ENCODE results near the gene LIFR.
"Not testable (repeated sequence)": the region's sequence is repeated elsewhere in the genome, so short reads cannot be mapped to it uniquely, and the experiment has no call there.

The LIFR gene

DNA sequence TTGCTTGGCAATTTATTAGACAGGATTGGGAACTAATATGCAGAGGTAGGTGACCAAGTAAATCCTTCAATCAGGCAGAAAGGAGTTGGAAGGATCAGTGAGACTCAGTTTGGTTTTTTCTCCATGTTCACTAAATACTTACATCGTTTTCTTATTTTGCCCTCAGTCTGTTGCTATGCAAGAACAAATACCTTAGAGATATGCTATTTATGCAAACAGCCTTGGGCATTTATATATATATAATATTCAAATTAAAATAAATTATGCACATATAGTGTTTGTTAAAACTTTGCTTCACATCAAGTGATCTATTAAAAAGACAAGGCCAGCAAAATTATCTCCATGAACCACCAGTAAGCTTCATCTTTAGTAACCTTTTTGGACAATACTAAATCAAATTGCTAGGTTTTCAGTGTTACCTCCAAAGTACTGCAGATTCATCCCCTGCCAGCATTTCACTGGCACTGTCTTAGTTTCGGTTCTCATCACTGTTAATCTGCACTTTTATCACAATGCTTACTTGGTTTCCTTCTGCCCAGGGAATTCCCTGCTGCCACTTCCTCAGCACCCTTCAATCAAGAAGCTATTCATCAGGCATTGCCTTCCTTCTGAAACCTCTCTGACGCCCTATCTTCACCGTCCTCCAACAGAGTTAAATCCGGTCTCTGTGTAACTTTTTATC, 26.0 kb upstream of the LIFR start:
- no peak for DNase-seq (ENCODE audit: low spot score)

DNA sequence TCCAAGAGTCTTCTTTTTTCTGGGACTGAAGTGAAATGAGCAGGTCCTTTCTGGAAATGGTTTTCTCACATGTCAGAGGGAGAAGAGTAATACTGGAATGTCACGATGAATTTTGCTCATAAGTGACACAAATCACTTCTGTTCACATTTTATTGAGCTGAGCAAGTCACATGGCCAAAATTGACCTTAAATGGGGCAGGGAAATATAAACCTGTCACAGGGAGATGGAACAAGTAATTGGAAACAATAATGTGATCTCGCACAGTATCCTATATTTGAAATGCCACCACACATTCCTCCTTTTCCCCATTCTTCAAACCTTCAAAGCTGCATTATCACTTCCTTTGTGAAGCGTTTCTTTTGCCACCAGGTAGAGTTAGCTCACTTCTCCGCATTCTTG, 25.2 kb upstream of the LIFR start:
- no peak for DNase-seq (ENCODE audit: low spot score)

- DNase-seq (ENCODE audit: low spot score), result no peak
Observed at GRCh38 chr5:38579105-38579504, 22.7 kb upstream of the LIFR start.

DNA sequence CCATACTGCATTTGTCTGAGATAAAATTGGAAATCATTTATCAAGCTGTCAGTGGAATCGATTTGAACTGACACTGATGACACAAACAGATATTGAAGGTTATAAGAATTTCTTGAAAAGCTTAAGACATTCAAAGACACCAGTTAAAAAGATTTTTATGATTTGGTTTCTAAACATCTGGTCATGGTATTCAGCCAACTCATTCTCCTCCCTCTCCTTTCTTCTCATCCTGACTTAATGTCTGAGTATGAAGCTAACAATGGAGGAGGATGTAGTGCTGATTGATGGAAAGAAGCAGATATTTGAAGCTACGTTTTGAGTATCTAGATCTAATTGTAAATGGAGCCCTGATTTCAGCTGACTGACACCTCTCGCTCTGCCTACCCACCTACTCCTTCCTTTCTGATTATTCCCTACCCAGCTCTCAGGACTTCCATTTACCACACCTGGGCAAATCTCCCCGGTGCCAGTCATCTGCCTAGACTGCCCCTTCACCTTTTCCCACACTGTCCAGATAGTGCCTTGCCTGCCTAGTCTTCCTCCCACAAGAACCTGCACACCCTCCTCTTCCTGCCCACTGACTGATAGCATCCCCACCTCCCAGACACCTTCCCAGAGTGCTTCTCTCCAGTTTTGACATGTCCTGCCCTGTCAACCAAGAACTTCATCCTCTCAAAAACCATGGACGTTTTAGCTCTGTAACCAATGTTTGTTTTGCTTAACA, 20.7 kb upstream of the LIFR start:
- DNase-seq (ENCODE audit: low spot score), result no peak

DNA sequence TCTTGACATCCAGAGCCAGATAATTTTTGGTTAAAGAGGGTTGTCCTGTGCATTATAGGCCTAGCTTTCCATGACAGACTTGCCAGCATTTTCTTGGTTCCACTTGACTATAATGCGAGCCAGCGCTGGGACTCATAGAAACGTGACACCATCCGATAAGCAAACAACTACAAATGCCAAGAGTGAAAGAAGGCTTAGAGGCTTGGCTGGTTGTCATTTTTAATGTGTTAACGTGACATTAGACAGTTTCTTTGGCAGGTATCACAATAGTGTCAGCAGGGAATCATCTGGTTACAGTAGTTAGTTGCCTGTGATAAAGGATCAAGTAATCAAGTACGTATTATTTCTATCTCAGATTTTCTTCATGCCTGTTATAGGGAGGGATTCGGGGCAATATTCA, 20.0 kb upstream of the LIFR start:
- DNase-seq (ENCODE audit: low spot score), result no peak

GRCh38 chr5:38575476-38575875, 19.0 kb upstream of the LIFR start:
- DNase-seq (ENCODE audit: low spot score), result no peak

GRCh38 chr5:38574009-38574408, 17.6 kb upstream of the LIFR start:
- no peak for DNase-seq (ENCODE audit: low spot score)

- no peak for DNase-seq (ENCODE audit: low spot score)
Observed at GRCh38 chr5:38573521-38573920, 17.1 kb upstream of the LIFR start.

DNA sequence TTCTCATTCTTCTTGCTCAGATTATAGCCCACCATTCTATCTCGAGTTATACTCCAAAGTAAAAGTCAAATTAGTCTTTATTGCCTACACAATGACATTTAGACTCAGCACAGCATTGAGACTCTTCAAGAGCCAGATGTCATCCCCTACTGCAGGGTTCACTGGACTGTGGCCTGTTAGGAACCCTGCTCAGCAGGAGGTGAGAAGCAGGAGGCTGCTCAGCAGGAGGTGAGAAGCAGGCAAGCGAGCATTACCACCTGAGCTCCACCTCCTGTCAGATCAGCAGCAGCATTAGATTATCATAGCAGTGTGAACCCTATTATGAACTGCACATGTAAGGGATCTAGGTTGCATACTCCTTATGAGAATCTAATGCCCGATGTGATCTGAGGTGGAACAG, 12.7 kb upstream of the LIFR start:
- no peak for DNase-seq (ENCODE audit: low spot score)

- not testable (repeated sequence) for DNase-seq (ENCODE audit: low spot score)
Observed at GRCh38 chr5:38567306-38567705, 10.9 kb upstream of the LIFR start.

GRCh38 chr5:38563624-38564023, 7.2 kb upstream of the LIFR start:
- no peak for DNase-seq (ENCODE audit: low spot score)

DNA sequence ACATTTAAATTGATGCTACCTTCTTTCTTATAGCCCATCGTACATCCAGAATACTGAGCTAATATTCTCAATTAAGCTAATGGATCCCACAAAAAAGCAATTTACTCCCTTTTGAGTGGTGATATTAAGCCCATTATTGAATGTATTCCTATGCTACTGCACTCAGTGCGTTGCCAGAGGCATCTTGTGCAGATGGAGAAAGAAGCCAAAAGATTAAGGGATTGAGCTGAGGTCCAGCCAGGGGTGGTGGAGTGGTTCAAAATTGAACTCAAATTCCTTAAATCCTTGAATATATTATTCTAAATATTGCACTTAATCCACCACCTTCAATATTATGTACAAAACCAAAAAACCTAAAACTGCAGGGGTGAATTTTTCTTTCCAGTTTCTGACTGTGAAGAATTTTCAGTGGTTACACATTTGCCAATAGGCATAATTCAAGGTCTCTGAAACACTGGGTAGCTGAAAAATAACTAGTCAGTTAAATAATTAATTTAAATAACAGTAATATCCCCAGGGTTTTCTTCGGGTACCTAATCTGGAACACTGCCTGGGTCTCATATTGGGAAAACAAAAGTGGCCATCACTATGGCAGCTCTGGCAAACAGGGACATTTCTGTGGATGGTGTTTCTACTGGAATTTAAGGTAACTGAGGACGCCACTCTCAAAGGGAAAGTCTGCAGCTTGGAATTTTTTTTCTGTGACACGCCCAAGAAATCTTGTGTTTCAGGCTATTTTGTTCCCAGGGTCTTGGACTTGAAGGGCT, 6.2 kb upstream of the LIFR start:
- no peak for DNase-seq (ENCODE audit: low spot score)

DNA sequence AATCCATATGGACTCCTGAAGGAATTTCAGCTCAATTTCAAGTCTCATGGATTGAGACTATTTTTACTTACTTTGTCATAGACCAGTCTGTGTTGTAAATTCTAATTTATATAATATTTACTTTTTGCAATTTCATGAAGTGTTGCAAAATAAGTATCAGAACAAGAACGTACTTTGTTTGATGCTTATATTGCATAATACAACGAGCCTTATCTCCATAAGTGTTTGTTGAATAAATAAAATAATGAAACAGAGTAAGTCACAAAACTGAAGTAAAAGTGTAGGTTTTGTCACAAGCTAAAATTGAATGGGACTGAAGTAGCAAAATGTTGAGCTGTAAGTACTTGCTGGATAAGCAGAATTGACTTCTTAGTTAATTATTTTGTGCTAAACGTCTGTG, 3.0 kb upstream of the LIFR start:
- DNase-seq (ENCODE audit: low spot score), result no peak

DNA sequence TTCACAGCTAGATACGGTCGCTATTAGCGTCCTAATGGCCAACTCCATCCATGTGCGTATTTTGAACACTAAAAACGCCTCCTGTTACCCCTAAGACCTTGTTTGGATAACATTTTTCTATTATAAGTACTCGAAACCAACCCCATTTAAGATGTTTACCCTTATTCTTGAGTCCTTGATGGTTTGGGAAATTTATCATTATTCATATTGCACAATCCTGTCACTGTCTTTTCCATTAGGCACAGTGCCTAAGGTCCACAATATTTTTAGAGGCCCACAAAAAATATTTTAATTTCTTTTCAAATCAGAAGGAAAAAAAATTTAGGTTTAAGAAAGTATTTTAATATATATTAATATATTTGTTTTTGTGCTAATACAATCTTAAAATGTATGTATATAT, 1.3 kb upstream of the LIFR start:
- no peak for DNase-seq (ENCODE audit: low spot score)

- no peak for DNase-seq (ENCODE audit: low spot score)
Observed at GRCh38 chr5:38557308-38557710, 863 bp upstream of the LIFR start.

- DNase-seq (ENCODE audit: low spot score), result no peak
Observed at GRCh38 chr5:38556088-38556598, 303 bp downstream of the LIFR start.

DNA sequence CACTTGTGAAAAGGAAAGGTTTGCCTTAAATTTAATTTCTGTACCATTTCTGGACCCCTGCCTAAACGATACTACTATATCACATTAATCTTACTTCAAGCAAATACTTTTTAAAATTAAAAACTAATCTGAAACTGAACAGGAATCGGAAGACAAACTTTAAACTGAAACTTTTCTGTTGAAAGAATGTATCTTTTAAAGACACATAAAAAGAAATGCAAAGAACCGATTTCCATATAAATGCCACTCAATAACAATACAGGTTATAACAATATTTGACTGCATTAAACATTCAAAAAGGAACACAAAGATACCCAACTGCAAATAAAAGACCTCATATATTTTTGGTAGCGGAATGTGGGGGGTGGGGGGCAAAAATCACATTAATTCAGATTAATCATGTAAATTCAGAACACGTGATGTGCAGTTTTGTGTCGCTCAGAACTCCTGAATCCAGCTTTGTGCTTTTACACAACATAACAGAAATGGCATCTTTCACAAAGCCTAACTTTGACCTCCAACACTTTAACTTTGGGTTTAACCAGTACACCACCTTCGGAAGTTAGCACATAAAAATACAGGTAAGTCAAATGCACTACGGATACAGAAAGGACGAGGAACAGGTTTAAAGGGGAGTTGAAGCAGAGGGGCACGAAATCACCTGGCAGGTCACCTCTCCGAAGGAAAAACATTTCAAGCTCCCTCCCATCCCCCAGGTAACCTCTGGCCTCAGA, 925 bp downstream of the LIFR start:
- DNase-seq (ENCODE audit: low spot score), result no peak

- no peak for DNase-seq (ENCODE audit: low spot score)
Observed at GRCh38 chr5:38554861-38555260, 1.6 kb downstream of the LIFR start.

DNA sequence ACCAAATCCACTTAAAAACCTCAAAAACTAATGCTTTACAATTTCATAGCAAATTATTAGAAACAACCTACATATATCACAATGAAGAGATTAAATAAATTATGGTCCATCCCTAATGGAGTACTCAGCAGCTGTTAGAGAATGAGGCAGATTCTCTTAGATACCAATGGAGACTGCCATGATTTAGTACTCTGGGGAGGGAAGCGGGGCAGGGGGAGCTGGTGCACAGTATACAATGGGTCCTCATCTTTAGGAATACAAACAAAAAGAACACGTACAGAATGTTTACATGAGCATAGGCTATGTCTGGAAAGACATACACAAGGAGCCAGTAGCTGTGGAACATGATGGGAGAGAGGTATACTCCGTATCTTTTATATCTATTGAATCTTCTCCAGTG, 2.0 kb downstream of the LIFR start:
- no peak for DNase-seq (ENCODE audit: low spot score)

- no peak for DNase-seq (ENCODE audit: low spot score)
Observed at GRCh38 chr5:38553001-38553521, 3.4 kb downstream of the LIFR start.

DNA sequence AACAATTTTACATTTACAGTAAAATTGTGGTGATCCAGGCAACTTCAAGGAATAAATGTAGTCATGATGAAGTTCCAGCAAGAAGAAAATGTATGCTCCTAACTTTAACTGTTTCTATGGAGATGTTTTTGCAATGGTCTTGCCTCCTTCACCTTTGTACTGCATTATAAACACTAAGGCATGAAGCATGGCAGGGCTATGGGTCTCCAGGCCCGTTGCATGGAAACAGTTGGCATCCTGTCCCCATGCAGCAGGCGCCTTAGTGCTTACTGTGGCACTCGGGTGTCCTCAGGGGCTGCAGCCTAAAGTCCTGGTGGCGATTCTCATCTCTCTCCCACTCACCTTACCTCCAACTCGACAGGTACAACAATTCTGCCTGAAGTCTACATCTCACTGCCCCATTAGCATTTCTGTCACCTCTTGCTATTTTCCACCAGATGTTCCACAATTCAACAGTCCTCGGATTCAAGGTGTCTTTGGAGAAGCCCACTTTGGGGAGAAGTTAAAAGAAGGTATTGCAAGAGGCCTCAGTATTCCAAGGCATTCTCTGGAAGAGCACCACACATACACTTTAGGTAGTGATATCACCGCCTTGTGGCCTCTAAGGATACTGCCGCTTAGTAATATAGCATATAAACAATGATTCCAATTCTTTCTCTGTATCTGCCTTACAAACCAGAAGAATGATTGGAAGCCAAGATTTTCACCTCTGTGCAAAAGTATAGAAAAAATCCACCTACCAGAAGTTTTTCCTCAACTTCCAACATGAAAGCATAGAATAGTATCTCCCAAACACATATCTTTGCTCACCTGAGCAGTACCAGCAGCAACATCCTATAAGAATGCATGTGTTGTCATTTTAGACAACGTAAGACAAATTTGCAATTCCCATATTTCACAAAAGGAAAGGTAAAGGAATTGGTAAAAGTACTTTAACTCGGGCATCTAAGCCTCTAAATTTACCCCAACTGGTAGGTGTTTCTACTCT, 5.1 kb downstream of the LIFR start:
- DNase-seq (ENCODE audit: low spot score), result no peak
